Measurements from ENCODE around the gene CENPB. TPM values are rescaled to one million over a fixed set of nuclear protein-coding genes. Genes with fewer than 3 reads are reported as not detected.

CENPB gene
- total and polyA plus RNA-seq, 4 donors, result 4.5 to 32.4 (median 25.4) TPM

- no peaks in the 10 kb centered on the region for H3K27me3 ChIP-seq (ENCODE audit: control insufficient read depth in 4 of 4, insufficient read depth in 4 of 4, low read length in 3 of 4)
- no peaks in the 10 kb centered on the region for H3K9me3 ChIP-seq (ENCODE audit: control insufficient read depth in 4 of 4, low read length in 3 of 4)
- peak overlapping the region; percentile 76 to 89 (median 80) for H3K4me3 ChIP-seq (ENCODE audit: low read depth in 1 of 3, low read length in 3 of 3)
Measured at GRCh38 chr20:3785240-3786125, 1.1 kb downstream of the CENPB start.

GRCh38 chr20:3784863-3785239, 1.7 kb downstream of the CENPB start:
- Histone ChIP-seq H3K27ac (ENCODE audit: low read depth in 1 of 2, low read length in 2 of 2) (no peak overlapping the region), H3K27me3 (ENCODE audit: control insufficient read depth in 4 of 4, insufficient read depth in 4 of 4, low read length in 3 of 4) (no peaks in the 10 kb centered on the region), H3K4me1 (ENCODE audit: control insufficient read depth in 4 of 4, insufficient read depth in 4 of 4, low read length in 3 of 4) (peaks cover 14 to 41% (median 31%) of the 10 kb centered on the region in 4 donors), H3K4me3 (ENCODE audit: low read depth in 1 of 3, low read length in 3 of 3) (no peak overlapping the region), H3K9ac (ENCODE audit: low read depth in 1 of 2, low read length in 2 of 2) (no peak overlapping the region), H3K9me3 (ENCODE audit: control insufficient read depth in 4 of 4, low read length in 3 of 4) (no peaks in the 10 kb centered on the region), H3K36me3 (ENCODE audit: control insufficient read depth in 4 of 4, insufficient read depth in 3 of 4, low read depth in 1 of 4, low read length in 3 of 4) (peaks cover 0 to 5% (median 0%) of the 10 kb centered on the region in 4 donors)
- WGBS, result 91% methylated on average over 6 of the region's 6 CpGs
- no peak for DNase-seq (ENCODE audit: low spot score)
- TF ChIP-seq HNF4G (IDR thresholded peaks at IDR 0.05) (no peak), EGR1 (IDR thresholded peaks at IDR 0.05; ENCODE audit: low read depth in 2 of 2) (no peak), HNF4A (conservative IDR thresholded peaks at IDR 0.05) (no peak), ZBTB33 (IDR thresholded peaks at IDR 0.05) (no peak), REST (IDR thresholded peaks at IDR 0.05) (no peak), MAX (IDR thresholded peaks at IDR 0.05) (no peak)

More at GRCh38 chr20:3785240-3786125, 1.1 kb downstream of the CENPB start:
- no peak overlapping the region for H3K9ac ChIP-seq (ENCODE audit: low read depth in 1 of 2, low read length in 2 of 2)
- peak overlapping the region; percentile 62 to 72 for H3K27ac ChIP-seq (ENCODE audit: low read depth in 1 of 2, low read length in 2 of 2)
- H3K4me1 ChIP-seq (ENCODE audit: control insufficient read depth in 4 of 4, insufficient read depth in 4 of 4, low read length in 3 of 4), result peaks cover 14 to 41% (median 30%) of the 10 kb centered on the region in 4 donors
- TF ChIP-seq REST (IDR thresholded peaks at IDR 0.05) (no peak), EGR1 (IDR thresholded peaks at IDR 0.05; ENCODE audit: low read depth in 2 of 2) (no peak), GABPA (IDR thresholded peaks at IDR 0.05 in 1 of 2, conservative IDR thresholded peaks at IDR 0.05 in 1 of 2) (no peak), YY1 (IDR thresholded peaks at IDR 0.05) (no peak), RXRA (IDR thresholded peaks at IDR 0.05) (no peak), FOXA1 (IDR thresholded peaks at IDR 0.05) (no peak), CTCF (IDR thresholded peaks at IDR 0.05; ENCODE audit: low read depth, low read length, missing input control) (no peak), HNF4A (conservative IDR thresholded peaks at IDR 0.05) (no peak), SP1 (IDR thresholded peaks at IDR 0.05) (no peak)
- H3K36me3 ChIP-seq (ENCODE audit: control insufficient read depth in 4 of 4, insufficient read depth in 3 of 4, low read depth in 1 of 4, low read length in 3 of 4), result peaks cover 0 to 5% (median 0%) of the 10 kb centered on the region in 4 donors
- WGBS, result 51% methylated on average over 79 of the region's 79 CpGs
- no peak for DNase-seq (ENCODE audit: low spot score)

Measured in liver (tissue), 9 donors.